ENCODE data around the gene SERPINA5.

Gene SERPINA5

DNA sequence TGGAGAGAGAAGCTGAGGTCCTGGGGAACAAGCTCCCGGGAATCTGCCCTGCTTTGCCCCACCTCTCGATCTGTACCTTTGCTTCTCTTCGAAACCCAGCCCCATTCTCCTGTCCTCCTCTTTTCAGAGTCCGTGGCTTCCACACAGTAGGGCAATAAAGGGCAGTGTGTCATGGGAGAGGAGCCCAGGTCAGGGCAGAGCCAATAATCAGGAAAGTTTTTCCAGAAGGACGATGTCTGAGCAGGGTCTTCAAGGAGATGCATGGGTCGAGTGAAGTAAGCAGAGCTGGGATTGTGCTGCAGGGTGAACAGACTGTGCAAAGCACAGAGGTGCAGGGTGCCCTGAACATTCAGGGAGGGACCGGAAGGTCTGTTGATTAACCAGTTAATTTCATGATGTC is 42.0 kb upstream of the SERPINA5 start:
- WGBS (ENCODE audit: extremely low coverage, insufficient coverage, low lambda C conversion rate) = no CpG with 5 or more reads among the region's 7 CpGs
- Histone ChIP-seq H3K4me2 (ENCODE audit: low read length) (no peak overlapping the region), H2AK5ac (ENCODE audit: low read length) (no peak overlapping the region), H3K9ac (ENCODE audit: low read length) (no peak overlapping the region), H2BK120ac (ENCODE audit: low read depth, low read length) (no peak overlapping the region), H4K8ac (ENCODE audit: low read depth, low read length) (no peak overlapping the region), H3K79me1 (ENCODE audit: low read length) (no peaks in the 10 kb centered on the region), H3K4me3 (ENCODE audit: low read length) (no peak overlapping the region), H3K4me1 (ENCODE audit: control insufficient read depth, low read depth, low read length) (peaks cover 3% of the 10 kb centered on the region), H3K36me3 (ENCODE audit: control insufficient read depth, insufficient read depth, low read length) (no peaks in the 10 kb centered on the region), H3K27ac (ENCODE audit: low read depth, low read length) (no peak overlapping the region), H3K79me2 (ENCODE audit: control insufficient read depth, insufficient read depth, low read length) (no peaks in the 10 kb centered on the region), H3K23ac (ENCODE audit: low read length) (no peak overlapping the region), H3K27me3 (ENCODE audit: insufficient read depth, low read length, poor library complexity) (no peaks in the 10 kb centered on the region), H3K4ac (ENCODE audit: low read depth, low read length) (no peak overlapping the region), H2BK5ac (ENCODE audit: low read length) (no peak overlapping the region), H3K56ac (ENCODE audit: low read length) (no peak overlapping the region), H4K5ac (ENCODE audit: low read length) (no peak overlapping the region), H3K18ac (ENCODE audit: low read length) (no peak overlapping the region), H2BK15ac (replicated peaks; ENCODE audit: low read depth) (no peak overlapping the region)
- no peak for DNase-seq

DNA sequence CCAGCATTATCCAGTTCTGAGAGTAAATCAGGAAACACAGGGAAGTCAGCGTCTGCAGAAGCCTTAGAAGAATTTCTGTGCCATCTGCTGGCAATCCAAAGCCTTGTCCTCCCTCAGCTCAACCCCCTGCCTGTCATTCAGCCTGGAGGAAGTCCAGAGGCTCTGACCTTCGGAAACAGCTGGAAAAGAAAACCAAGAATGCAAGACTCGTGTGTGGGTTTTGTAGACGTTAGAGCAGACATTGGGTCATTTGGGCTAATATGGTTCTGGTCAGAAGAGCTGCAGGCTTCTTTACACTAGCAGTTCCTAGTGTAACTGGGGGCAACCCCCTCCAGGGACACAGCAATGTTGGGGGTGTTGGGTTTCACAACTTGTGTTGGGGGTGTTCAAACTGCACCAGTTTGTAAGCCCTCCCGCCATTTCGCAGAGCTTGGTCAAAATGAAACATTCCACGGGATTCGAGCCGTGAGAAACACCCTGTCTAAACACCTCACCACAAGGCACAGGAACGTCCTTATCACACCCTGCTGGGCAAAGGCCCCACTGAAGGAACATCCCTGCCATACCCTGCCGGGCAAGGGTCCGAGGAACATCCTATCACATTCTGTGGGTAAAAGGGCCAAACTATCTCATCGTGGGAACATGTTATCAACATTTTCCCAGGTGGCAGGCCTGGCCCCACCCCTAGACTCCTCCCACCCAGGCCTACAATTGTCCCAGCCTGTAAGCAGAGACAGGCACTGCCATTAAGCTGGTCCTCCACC is 41.0 kb upstream of the SERPINA5 start:
- H3K9ac ChIP-seq (ENCODE audit: low read length) = no peak overlapping the region
- no CpG with 5 or more reads among the region's 13 CpGs for WGBS (ENCODE audit: extremely low coverage, insufficient coverage, low lambda C conversion rate)
- no peak for DNase-seq
- H3K79me1 ChIP-seq (ENCODE audit: low read length) = no peaks in the 10 kb centered on the region
- no peak overlapping the region for H2AK5ac ChIP-seq (ENCODE audit: low read length)
- no peak overlapping the region for H4K8ac ChIP-seq (ENCODE audit: low read depth, low read length)
- peaks cover 3% of the 10 kb centered on the region for H3K4me1 ChIP-seq (ENCODE audit: control insufficient read depth, low read depth, low read length)
- H3K27ac ChIP-seq (ENCODE audit: low read depth, low read length) = no peak overlapping the region
- no peak overlapping the region for H3K4me3 ChIP-seq (ENCODE audit: low read length)
- no peak overlapping the region for H3K18ac ChIP-seq (ENCODE audit: low read length)
- H3K36me3 ChIP-seq (ENCODE audit: control insufficient read depth, insufficient read depth, low read length) = no peaks in the 10 kb centered on the region
- no peak overlapping the region for H4K5ac ChIP-seq (ENCODE audit: low read length)
- H3K4ac ChIP-seq (ENCODE audit: low read depth, low read length) = no peak overlapping the region
- H3K79me2 ChIP-seq (ENCODE audit: control insufficient read depth, insufficient read depth, low read length) = no peaks in the 10 kb centered on the region
- no peak overlapping the region for H3K23ac ChIP-seq (ENCODE audit: low read length)
- no peak overlapping the region for H2BK120ac ChIP-seq (ENCODE audit: low read depth, low read length)
- no peak overlapping the region for H2BK5ac ChIP-seq (ENCODE audit: low read length)
- no peak overlapping the region for H3K4me2 ChIP-seq (ENCODE audit: low read length)
- H2BK15ac ChIP-seq (replicated peaks; ENCODE audit: low read depth) = no peak overlapping the region
- H3K27me3 ChIP-seq (ENCODE audit: insufficient read depth, low read length, poor library complexity) = no peaks in the 10 kb centered on the region
- H3K56ac ChIP-seq (ENCODE audit: low read length) = no peak overlapping the region

DNA sequence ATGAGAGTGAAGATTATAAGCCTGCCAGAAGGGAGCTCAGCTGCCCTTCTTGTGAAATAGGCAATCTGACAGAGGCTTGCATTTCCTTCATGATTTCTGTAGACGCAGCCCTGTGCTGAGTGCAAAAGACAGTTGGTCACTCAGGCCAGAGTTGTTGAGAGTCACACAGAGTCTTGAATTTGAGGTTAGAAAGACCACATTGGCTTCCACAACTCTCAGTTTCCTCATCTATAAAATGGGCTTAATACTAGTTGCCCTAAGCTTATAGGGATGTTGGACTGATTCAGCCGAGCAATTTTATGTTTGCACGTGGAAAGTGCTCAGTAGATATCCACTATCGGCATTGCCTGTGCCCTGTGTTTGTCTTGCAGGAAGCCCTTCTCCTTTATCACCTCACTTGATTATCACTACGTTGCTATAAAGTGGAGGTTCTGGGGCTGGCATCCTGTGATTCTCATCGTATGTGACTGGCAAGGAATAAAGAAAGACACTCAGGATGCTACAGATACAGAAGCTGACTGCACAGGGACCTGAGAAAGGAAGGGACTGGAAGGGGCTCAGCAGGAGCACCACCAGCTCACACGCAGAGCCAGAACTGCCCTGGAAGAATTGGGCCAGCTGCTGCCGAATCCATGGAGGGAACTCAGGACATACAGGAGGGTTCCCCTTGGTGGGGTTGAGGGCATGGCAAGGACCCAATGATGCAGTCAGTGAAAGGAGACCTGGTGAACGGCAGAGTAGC is 39.8 kb upstream of the SERPINA5 start:
- H3K36me3 ChIP-seq (ENCODE audit: control insufficient read depth, insufficient read depth, low read length) = no peaks in the 10 kb centered on the region
- H3K4ac ChIP-seq (ENCODE audit: low read depth, low read length) = no peak overlapping the region
- H2BK15ac ChIP-seq (replicated peaks; ENCODE audit: low read depth) = no peak overlapping the region
- no peak overlapping the region for H3K56ac ChIP-seq (ENCODE audit: low read length)
- DNase-seq = no peak
- H3K4me1 ChIP-seq (ENCODE audit: control insufficient read depth, low read depth, low read length) = peaks cover 3% of the 10 kb centered on the region
- no peak overlapping the region for H2BK5ac ChIP-seq (ENCODE audit: low read length)
- no peaks in the 10 kb centered on the region for H3K27me3 ChIP-seq (ENCODE audit: insufficient read depth, low read length, poor library complexity)
- H3K79me2 ChIP-seq (ENCODE audit: control insufficient read depth, insufficient read depth, low read length) = no peaks in the 10 kb centered on the region
- H4K8ac ChIP-seq (ENCODE audit: low read depth, low read length) = no peak overlapping the region
- no peak overlapping the region for H3K27ac ChIP-seq (ENCODE audit: low read depth, low read length)
- H3K18ac ChIP-seq (ENCODE audit: low read length) = no peak overlapping the region
- H2BK120ac ChIP-seq (ENCODE audit: low read depth, low read length) = no peak overlapping the region
- no peak overlapping the region for H2AK5ac ChIP-seq (ENCODE audit: low read length)
- no peak overlapping the region for H3K4me3 ChIP-seq (ENCODE audit: low read length)
- no peak overlapping the region for H4K5ac ChIP-seq (ENCODE audit: low read length)
- H3K79me1 ChIP-seq (ENCODE audit: low read length) = no peaks in the 10 kb centered on the region
- H3K23ac ChIP-seq (ENCODE audit: low read length) = no peak overlapping the region
- WGBS (ENCODE audit: extremely low coverage, insufficient coverage, low lambda C conversion rate) = no CpG with 5 or more reads among the region's 9 CpGs
- no peak overlapping the region for H3K9ac ChIP-seq (ENCODE audit: low read length)
- no peak overlapping the region for H3K4me2 ChIP-seq (ENCODE audit: low read length)

DNA sequence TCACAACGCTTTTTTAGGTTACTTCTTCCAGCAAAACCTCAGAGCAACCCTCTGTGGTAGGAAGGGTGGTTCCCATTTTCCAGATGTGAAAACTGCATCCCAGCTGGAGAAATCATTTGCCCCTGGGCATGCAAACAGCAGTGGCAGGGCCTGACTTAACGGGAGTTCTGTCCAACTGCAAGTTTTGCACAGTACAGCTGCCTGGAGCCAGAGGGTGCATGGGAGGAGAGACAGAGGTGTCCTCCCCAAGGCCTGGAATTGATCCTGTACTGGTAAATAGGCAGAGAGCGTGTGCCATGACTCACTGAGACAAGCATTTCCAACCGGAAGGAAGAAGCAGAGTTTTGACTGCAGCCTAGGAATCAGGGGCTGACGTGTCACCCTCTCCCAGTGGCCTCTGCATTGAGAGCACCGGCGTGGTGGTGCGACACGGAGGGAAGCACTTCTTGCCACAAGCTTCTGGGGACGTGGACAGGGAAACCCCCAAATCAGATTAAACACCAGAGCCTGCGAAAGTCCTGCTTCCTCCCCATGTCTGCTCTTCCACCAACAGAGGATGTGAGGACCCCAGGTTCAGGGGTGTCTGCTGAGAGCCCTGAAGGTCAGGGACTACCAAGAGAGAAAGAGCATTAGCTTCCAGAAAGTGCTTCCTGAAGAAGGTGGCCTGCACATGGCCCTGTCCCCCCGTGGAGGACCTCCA is 39.0 kb upstream of the SERPINA5 start:
- Histone ChIP-seq H3K4me3 (ENCODE audit: low read length) (no peak overlapping the region), H4K8ac (ENCODE audit: low read depth, low read length) (no peak overlapping the region), H3K18ac (ENCODE audit: low read length) (no peak overlapping the region), H2BK5ac (ENCODE audit: low read length) (no peak overlapping the region), H4K5ac (ENCODE audit: low read length) (no peak overlapping the region), H3K56ac (ENCODE audit: low read length) (no peak overlapping the region), H3K23ac (ENCODE audit: low read length) (no peak overlapping the region), H3K27me3 (ENCODE audit: insufficient read depth, low read length, poor library complexity) (no peaks in the 10 kb centered on the region), H2BK15ac (replicated peaks; ENCODE audit: low read depth) (no peak overlapping the region), H3K4me1 (ENCODE audit: control insufficient read depth, low read depth, low read length) (peaks cover 3% of the 10 kb centered on the region), H3K79me1 (ENCODE audit: low read length) (no peaks in the 10 kb centered on the region), H2BK120ac (ENCODE audit: low read depth, low read length) (no peak overlapping the region), H3K36me3 (ENCODE audit: control insufficient read depth, insufficient read depth, low read length) (no peaks in the 10 kb centered on the region), H3K79me2 (ENCODE audit: control insufficient read depth, insufficient read depth, low read length) (no peaks in the 10 kb centered on the region), H2AK5ac (ENCODE audit: low read length) (no peak overlapping the region), H3K27ac (ENCODE audit: low read depth, low read length) (no peak overlapping the region), H3K4ac (ENCODE audit: low read depth, low read length) (no peak overlapping the region), H3K9ac (ENCODE audit: low read length) (no peak overlapping the region), H3K4me2 (ENCODE audit: low read length) (no peak overlapping the region)
- no peak for DNase-seq
- no CpG with 5 or more reads among the region's 12 CpGs for WGBS (ENCODE audit: extremely low coverage, insufficient coverage, low lambda C conversion rate)

DNA sequence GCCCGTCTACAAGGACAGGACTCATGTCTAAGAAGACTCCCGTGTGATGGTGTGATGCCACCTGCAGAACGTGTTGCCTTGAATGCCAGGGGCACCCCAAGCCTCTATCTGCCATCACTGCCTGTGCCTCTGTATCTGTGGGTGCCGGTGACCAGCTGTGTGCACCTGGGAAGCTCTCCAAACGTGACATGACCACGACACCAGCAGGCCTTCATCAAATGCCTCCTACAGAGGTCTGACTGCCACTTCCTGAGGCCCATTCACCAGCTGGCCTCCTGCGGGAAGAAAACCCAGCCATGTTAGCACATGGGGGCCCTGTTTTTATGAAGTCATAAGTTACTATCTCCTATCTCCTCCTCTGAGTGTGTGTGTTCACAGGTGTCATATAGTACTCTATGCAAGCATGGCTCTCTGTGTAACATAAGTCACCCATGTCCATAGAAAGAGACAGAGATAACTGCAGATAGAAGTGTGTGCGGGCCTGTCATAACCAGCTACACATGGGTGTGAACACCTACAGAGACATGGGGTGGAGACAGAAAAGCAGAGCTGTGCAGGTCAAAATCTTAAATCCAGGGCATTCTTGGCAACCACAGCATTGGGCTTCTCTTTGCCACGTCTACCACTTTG is 38.3 kb upstream of the SERPINA5 start:
- Histone ChIP-seq H3K36me3 (ENCODE audit: control insufficient read depth, insufficient read depth, low read length) (no peaks in the 10 kb centered on the region), H3K23ac (ENCODE audit: low read length) (no peak overlapping the region), H3K79me1 (ENCODE audit: low read length) (no peaks in the 10 kb centered on the region), H2AK5ac (ENCODE audit: low read length) (no peak overlapping the region), H3K27me3 (ENCODE audit: insufficient read depth, low read length, poor library complexity) (no peaks in the 10 kb centered on the region), H2BK5ac (ENCODE audit: low read length) (no peak overlapping the region), H4K5ac (ENCODE audit: low read length) (no peak overlapping the region), H3K27ac (ENCODE audit: low read depth, low read length) (no peak overlapping the region), H3K18ac (ENCODE audit: low read length) (no peak overlapping the region), H3K4ac (ENCODE audit: low read depth, low read length) (no peak overlapping the region), H3K4me3 (ENCODE audit: low read length) (no peak overlapping the region), H2BK120ac (ENCODE audit: low read depth, low read length) (no peak overlapping the region), H3K4me2 (ENCODE audit: low read length) (no peak overlapping the region), H2BK15ac (replicated peaks; ENCODE audit: low read depth) (no peak overlapping the region), H3K4me1 (ENCODE audit: control insufficient read depth, low read depth, low read length) (peaks cover 3% of the 10 kb centered on the region), H3K9ac (ENCODE audit: low read length) (no peak overlapping the region), H3K79me2 (ENCODE audit: control insufficient read depth, insufficient read depth, low read length) (no peaks in the 10 kb centered on the region), H4K8ac (ENCODE audit: low read depth, low read length) (no peak overlapping the region), H3K56ac (ENCODE audit: low read length) (no peak overlapping the region)
- no peak for DNase-seq
- no CpG with 5 or more reads among the region's 9 CpGs for WGBS (ENCODE audit: extremely low coverage, insufficient coverage, low lambda C conversion rate)

Measured in mesendoderm (in vitro differentiated cells).